SJSA1 (cell line): Measurements from ENCODE around the gene SCNN1B. TPM values are rescaled to one million over a fixed set of nuclear protein-coding genes. Genes with fewer than 3 reads are reported as not detected.

ENCODE experiments used
- DNase-seq, 2 experiments: peaks; one replicate each; pipeline ENCODE4 v3.0.0-alpha.2; 2015 to 2020; ENCODE audit warnings: low spot score in 2 of 2, low read depth in 1 of 2
- H3K27ac ChIP-seq: fragments of 250-450 bp; sonication (Bioruptor Pico); 2 replicates; pipeline ENCODE4 v1.5.1; 2020; ENCODE audit warnings: mild to moderate bottlenecking, moderate library complexity
- H3K27me3 ChIP-seq: fragments of 250-450 bp; sonication (Bioruptor Pico); replicated peaks from 2 replicates; pipeline ENCODE4 v1.5.1; 2020; ENCODE audit warnings: mild to moderate bottlenecking, moderate library complexity
- H3K36me3 ChIP-seq: fragments of 250-450 bp; sonication (Bioruptor Pico); 2 replicates; pipeline ENCODE4 v1.5.1; 2020; ENCODE audit warnings: mild to moderate bottlenecking
- H3K4me1 ChIP-seq: fragments of 250-450 bp; sonication (Bioruptor Pico); replicated peaks from 2 replicates; pipeline ENCODE4 v1.6.1; 2021; ENCODE audit warnings: mild to moderate bottlenecking
- H3K4me3 ChIP-seq: fragments of 250-450 bp; sonication (Bioruptor Pico); 2 replicates; pipeline ENCODE4 v1.5.1; 2020; ENCODE audit warnings: mild to moderate bottlenecking
- H3K9me3 ChIP-seq: fragments of 250-450 bp; sonication (Bioruptor Pico); replicated peaks from 2 replicates; pipeline ENCODE4 v1.5.1; 2020; ENCODE audit warnings: mild to moderate bottlenecking
- total RNA-seq: library from RNA; depleted of rRNA; stranded (reverse); fragments of >200 nt; shearing (Covaris generic); gene quantifications from 2 replicates; pipeline ENCODE4 v1.2.3, GENCODE V29; 2014

The SCNN1B gene
- total RNA-seq, 1 experiment from 2014 or later = not detected

DNA sequence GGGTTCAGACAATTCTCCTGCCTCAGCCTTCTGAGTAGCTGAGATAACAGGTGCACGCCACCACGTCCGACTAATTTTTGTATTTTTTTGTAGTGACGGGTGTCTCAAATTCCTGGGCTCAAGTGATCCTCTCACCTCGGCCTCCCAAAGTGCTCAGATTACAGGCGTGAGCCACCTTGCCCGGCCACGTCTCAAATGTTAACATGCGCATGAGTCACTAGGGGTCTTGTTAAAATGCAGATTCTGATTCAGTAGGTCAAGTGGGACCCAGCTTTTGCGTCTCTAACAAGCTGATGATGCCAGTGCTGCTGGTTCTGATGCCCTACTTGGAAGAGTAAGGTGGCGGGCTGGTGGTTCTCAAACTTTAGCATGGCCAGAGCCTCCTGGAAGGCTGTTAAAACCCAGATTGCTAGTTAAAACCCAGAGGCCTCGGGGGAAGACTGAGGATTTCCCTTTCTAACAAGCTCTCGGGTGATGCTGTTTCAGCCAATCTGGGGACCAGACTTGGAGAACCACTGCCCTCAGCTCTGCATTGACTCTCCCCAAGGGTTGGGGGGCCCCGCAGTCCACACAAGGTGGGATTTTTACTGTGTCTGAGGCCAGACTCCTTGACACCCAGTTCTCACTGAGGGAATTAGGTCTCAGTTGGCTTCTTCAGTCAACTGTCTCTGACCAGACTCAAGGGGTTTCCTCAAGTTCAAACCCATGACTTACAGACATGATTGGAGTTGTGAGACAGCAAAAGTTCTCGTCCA is 17.9 kb downstream of the SCNN1B start:
- DNase-seq = no peak
- H3K4me1 ChIP-seq = no peaks in the 10 kb centered on the region
- H3K27ac ChIP-seq = no peak overlapping the region
- H3K36me3 ChIP-seq = no peaks in the 10 kb centered on the region
- H3K27me3 ChIP-seq = no peaks in the 10 kb centered on the region
- H3K9me3 ChIP-seq = no peaks in the 10 kb centered on the region
- no peak overlapping the region for H3K4me3 ChIP-seq

- no peak for DNase-seq
- no peaks in the 10 kb centered on the region for H3K9me3 ChIP-seq
- H3K36me3 ChIP-seq = no peaks in the 10 kb centered on the region
- H3K4me1 ChIP-seq = no peaks in the 10 kb centered on the region
- H3K27ac ChIP-seq = no peak overlapping the region
- no peak overlapping the region for H3K4me3 ChIP-seq
- H3K27me3 ChIP-seq = no peaks in the 10 kb centered on the region
Observed at GRCh38 chr16:23320693-23321092, 18.6 kb downstream of the SCNN1B start.

DNA sequence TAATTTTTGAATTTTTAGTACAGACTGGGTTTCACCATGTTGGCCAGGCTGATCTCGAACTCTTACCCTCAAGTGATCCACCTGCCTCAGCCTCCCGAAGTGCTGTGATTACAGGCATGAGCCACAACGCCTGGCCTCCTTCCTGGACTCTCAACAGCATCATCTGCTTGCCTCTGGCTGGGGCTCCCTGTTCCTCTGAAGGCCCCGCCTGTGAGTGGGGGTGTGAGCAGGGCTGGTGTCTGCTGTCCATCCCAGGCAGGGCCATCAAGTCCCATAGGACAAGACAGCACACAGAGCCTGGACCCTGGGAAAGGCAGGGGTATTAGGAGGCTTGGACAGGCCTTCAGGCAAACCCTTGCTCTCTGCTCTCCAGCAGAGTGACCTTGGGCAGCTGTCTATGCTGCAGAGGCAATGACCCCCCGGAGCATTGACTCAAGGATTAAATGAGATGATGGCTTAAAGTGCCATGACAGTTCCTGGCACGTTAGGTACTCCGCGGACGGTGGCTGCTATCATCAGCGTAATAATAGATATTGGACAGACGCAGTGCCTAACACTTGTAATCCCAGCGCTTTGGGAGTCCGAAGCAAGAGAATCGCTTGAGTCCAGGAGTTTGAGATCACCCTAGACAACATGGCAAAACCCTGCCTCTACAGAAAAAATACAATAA is 19.2 kb downstream of the SCNN1B start:
- Histone ChIP-seq H3K27ac (no peak overlapping the region), H3K36me3 (no peaks in the 10 kb centered on the region), H3K27me3 (no peaks in the 10 kb centered on the region), H3K4me3 (no peak overlapping the region), H3K4me1 (no peaks in the 10 kb centered on the region), H3K9me3 (no peaks in the 10 kb centered on the region)
- no peak for DNase-seq

DNA sequence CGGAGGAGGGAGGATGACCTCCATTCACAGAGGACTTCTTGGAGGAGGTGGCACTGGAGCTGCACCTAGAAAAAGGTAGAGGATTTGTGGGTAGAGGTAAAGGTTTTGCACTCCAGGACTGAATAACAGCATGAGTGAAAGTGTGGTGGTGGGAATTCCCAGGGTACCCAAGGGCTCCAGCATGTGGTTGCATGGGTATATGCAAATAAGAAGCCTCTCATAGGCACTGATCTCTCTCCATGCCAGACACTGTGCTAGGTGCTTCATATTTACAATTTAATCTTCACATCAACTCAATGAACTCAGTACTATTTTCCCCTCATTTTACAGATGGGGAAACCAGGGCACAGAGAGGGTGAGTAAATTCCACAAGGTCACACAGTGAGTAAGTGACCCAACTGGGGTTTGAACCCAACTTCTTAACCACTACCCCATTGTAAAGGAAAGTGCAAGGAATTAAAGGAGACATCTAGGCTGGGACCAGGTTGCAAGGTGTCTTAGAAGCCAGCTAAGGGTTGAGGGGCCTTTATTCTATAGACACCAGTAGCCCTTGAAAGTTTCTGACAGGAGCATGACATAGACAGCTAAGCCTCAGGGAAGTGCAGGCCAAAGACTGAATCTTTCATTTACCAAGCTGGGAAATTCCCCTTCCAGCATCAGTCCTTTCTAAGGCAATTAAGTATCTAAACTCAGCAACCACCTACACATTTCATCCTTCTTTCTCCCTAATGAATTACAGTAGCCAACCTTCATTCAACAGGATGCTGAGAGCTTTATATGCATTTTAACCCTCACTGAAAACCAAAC is 21.3 kb downstream of the SCNN1B start:
- H3K4me3 ChIP-seq = no peak overlapping the region
- DNase-seq = no peak
- H3K27ac ChIP-seq = no peak overlapping the region
- no peaks in the 10 kb centered on the region for H3K36me3 ChIP-seq
- H3K4me1 ChIP-seq = no peaks in the 10 kb centered on the region
- no peaks in the 10 kb centered on the region; the same call in 1 of the 2 replicates for H3K27me3 ChIP-seq
- no peaks in the 10 kb centered on the region for H3K9me3 ChIP-seq

DNA sequence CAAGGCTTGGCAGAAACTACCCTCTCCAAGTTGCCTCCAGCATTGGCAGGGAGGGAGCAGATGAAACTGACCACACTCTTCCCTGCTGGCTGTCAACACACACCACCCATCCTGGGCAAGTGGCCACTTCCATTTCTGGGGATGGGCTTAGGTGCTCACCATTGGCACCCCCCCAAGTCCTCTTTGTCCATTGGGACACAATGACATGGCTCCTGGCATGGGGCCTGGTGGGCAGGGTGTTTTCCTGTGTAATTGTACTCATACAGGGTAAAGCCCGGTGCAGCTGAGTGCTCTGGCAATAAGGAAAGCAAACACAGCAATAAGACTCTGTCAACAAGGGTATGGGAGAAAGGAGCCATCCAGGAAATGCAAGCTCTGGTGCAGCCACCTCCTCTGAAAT is 22.6 kb downstream of the SCNN1B start:
- Histone ChIP-seq H3K27ac (no peak overlapping the region), H3K4me3 (no peak overlapping the region), H3K36me3 (no peaks in the 10 kb centered on the region), H3K4me1 (no peaks in the 10 kb centered on the region), H3K27me3 (no peaks in the 10 kb centered on the region; the same call in 1 of the 2 replicates), H3K9me3 (no peaks in the 10 kb centered on the region)
- no peak for DNase-seq

- Histone ChIP-seq H3K4me3 (no peak overlapping the region), H3K9me3 (no peaks in the 10 kb centered on the region), H3K36me3 (no peaks in the 10 kb centered on the region), H3K27me3 (no peaks in the 10 kb centered on the region; the same call in 1 of the 2 replicates), H3K4me1 (no peaks in the 10 kb centered on the region), H3K27ac (no peak overlapping the region)
- DNase-seq = no peak
Observed at GRCh38 chr16:23327836-23328235, 25.7 kb downstream of the SCNN1B start.

DNA sequence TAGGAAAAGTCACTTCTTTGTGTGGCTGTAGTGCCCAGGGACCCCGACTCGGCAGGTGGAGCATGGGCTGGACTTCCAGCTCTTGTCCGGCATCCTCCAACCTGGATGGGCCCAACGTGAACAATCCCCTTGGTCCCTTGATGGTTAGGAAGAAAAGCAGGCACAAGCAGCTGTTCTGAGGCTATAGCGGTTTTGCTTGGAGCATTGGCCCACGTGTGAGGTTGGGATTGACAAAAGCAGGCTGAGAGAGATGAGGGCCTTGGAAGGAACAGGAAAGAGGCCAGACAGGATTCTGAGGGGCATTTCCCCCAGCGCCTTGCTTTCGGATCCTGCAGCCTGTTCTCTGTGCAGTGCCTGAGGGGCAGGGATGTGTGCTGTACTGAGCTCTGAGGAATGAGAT is 28.1 kb downstream of the SCNN1B start:
- no peaks in the 10 kb centered on the region for H3K9me3 ChIP-seq
- no peak for DNase-seq
- H3K27me3 ChIP-seq = no peaks in the 10 kb centered on the region; the same call in 1 of the 2 replicates
- no peak overlapping the region for H3K27ac ChIP-seq
- H3K4me3 ChIP-seq = no peak overlapping the region
- H3K36me3 ChIP-seq = no peaks in the 10 kb centered on the region
- no peaks in the 10 kb centered on the region for H3K4me1 ChIP-seq

GRCh38 chr16:23330583-23331249 is 28.6 kb downstream of the SCNN1B start:
- Histone ChIP-seq H3K4me1 (no peaks in the 10 kb centered on the region), H3K4me3 (no peak overlapping the region), H3K36me3 (no peaks in the 10 kb centered on the region), H3K9me3 (no peaks in the 10 kb centered on the region), H3K27me3 (no peaks in the 10 kb centered on the region; the same call in 1 of the 2 replicates), H3K27ac (no peak overlapping the region)
- DNase-seq = no peak

GRCh38 chr16:23333034-23333579 is 31.0 kb downstream of the SCNN1B start:
- no peak for DNase-seq
- Histone ChIP-seq H3K27ac (no peak overlapping the region), H3K9me3 (no peaks in the 10 kb centered on the region), H3K36me3 (no peaks in the 10 kb centered on the region), H3K4me3 (no peak overlapping the region), H3K4me1 (no peaks in the 10 kb centered on the region), H3K27me3 (no peaks in the 10 kb centered on the region)

DNA sequence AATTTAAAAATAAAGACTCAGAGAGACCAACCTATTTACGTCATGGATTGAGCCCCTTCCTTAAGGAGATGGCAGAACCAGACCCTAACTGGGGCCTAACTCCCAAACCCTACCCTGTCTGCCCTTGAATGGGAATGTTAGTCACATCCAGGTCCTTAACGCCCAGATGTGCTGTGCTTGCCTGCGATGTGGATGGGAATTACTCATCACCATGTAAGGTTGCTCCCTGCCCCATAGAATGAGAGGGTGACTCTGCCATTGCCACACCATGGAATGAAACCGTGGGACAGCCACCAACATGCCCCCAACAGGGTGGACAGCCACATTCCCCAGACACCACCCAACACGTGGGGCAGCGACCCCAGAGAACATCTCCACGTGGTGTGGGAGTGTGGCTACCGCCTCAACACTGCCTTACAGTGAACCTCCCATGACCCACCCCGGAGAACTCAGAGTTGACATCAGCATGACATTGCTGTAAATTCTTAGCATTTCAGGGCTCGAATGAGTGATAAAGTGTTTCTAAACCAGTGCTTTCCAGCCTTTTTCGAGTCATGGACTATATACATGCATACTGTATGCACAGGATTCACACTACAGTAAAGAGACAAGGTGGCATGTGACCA is 31.8 kb downstream of the SCNN1B start:
- Histone ChIP-seq H3K9me3 (no peaks in the 10 kb centered on the region), H3K4me3 (no peak overlapping the region), H3K36me3 (no peaks in the 10 kb centered on the region), H3K4me1 (no peaks in the 10 kb centered on the region), H3K27me3 (no peaks in the 10 kb centered on the region), H3K27ac (no peak overlapping the region)
- no peak for DNase-seq

DNA sequence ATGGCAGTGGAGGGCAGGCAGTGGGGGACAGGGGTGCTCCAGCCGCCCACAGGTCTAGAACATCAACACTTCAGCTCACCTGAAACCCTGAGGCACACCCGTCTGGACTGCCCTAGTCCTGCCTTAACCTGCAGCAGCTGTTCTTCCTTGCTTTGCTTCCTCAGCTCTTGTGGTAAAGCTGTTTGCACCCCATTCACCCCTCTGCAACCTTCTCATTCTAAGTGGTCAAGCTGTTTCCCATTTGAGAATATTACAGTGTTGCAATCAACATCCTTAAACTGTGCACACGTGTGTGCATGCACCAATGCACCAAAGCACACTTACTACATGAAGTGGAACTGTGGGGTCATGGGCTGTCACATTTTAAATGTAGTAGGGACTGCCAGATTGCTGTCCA is 32.4 kb downstream of the SCNN1B start:
- no peaks in the 10 kb centered on the region for H3K9me3 ChIP-seq
- H3K36me3 ChIP-seq = no peaks in the 10 kb centered on the region
- no peak overlapping the region for H3K27ac ChIP-seq
- no peaks in the 10 kb centered on the region for H3K27me3 ChIP-seq
- H3K4me3 ChIP-seq = no peak overlapping the region
- no peak for DNase-seq
- H3K4me1 ChIP-seq = no peaks in the 10 kb centered on the region

DNA sequence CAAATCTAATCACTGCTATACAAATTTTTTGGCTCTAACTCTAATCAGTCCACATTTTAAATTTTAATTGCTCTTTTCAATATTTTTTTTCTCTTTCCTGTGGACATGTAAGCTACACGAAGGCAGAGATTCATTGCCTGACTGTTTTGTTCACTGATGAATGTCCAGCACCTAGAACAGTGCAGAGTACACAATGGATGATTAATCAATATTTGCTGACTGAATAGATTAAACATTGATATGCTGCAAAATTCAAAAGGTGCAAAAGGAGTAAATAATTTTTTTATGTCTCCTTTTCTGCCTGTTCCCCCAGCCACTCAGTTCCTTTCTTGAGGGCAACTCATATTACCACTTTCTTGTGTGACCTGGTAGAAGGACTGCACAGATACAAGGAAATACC is 32.8 kb downstream of the SCNN1B start:
- H3K27ac ChIP-seq = no peak overlapping the region
- H3K27me3 ChIP-seq = no peaks in the 10 kb centered on the region
- no peak overlapping the region for H3K4me3 ChIP-seq
- DNase-seq = no peak
- no peaks in the 10 kb centered on the region for H3K36me3 ChIP-seq
- no peaks in the 10 kb centered on the region for H3K9me3 ChIP-seq
- no peaks in the 10 kb centered on the region for H3K4me1 ChIP-seq
